Measurements from ENCODE around the gene BCL2L14. TPM values are rescaled to one million over a fixed set of nuclear protein-coding genes. Genes with fewer than 3 reads are reported as not detected.

BCL2L14 gene
- total and polyA plus RNA-seq, 2 of the 4 experiments (the other 2 are of a cell fraction), result not detected

DNA sequence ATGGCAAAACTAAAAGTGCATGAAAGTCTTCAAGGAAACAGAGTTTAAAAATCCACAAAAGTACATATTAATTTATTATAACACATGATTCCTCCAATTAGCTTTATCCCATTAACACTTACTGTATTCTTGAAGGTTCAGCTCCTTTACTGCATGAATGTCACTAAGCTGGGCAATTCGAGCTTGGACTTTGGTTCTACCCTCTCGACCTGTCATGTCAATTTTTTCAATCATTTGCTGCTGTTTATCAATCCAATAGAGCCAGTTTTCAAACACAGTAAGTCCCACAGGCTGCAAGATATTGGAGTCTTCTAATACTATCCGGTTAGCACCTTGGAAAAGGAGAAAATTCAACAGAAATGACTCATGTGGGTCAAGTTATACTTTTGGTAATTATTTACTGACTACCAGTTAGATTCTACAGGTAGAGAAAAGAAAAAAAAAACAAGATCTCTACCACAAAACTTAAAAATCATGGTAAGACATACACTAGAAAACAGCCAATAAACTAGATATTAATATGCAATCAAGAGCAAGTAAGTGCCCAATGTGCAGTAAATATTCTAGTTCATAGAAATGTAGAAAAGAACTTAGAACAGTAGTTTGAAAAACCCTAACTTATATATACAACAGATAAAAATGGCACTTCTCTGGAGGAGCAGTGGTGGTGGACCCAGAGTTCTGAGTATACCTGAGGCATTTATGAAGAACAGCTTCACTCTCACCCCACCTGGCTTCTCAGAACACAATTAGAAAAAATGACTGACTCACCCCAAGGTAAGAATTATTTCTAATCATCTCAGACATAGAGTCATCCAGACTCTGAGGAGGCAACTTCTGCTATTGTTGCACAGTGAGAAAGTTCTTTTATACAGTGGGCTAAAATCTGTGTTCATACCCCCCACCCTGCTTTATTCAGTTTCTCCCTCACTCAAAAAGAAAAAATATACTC is 67.7 kb downstream of the BCL2L14 start:
- ATAC-seq (ENCODE audit: low read depth), result no peak
- intact Hi-C loops (cut with micrococcal nuclease), result no loop called here
- POLR2A ChIA-PET (ENCODE audit: unreplicated experiment), result no interaction called here

More for the DNA sequence above, 67.7 kb downstream of the BCL2L14 start:
- Histone ChIP-seq H3K23ac (ENCODE audit: low read depth, low read length) (no peak overlapping the region), H3K9me3 (ENCODE audit: control insufficient read depth, insufficient read depth, low read length) (no peaks in the 10 kb centered on the region), H3K4me3 (ENCODE audit: insufficient read depth, low read depth, low read length) (no peak overlapping the region), H3K4me2 (ENCODE audit: low read depth, low read length) (no peak overlapping the region), H3K14ac (replicated peaks; ENCODE audit: low read depth, low read length) (no peak overlapping the region), H4K5ac (ENCODE audit: low read depth, low read length) (no peak overlapping the region), H3K9me1 (ENCODE audit: insufficient read depth, low read length) (no peaks in the 10 kb centered on the region; the same call in none of the 2 replicates), H2AFZ (replicated peaks; ENCODE audit: low read length, poor library complexity) (no peak overlapping the region), H2BK5ac (ENCODE audit: low read depth, low read length, poor library complexity, severe bottlenecking) (no peak overlapping the region), H3K9ac (ENCODE audit: low read depth, low read length) (no peak overlapping the region), H3K27ac (ENCODE audit: insufficient read depth, low read length) (no peak overlapping the region), H2BK120ac (ENCODE audit: low read depth, low read length) (no peak overlapping the region), H2BK20ac (ENCODE audit: low read depth, low read length) (no peak overlapping the region), H3K18ac (ENCODE audit: low read depth, low read length) (no peak overlapping the region), H4K8ac (ENCODE audit: low read depth in 2 of 2, low read length in 2 of 2) (no peak overlapping the region), H4K91ac (ENCODE audit: insufficient read depth, low read depth, low read length) (no peak overlapping the region), H3K79me1 (ENCODE audit: low read depth in 1 of 2, low read length in 2 of 2) (peaks cover 3% of the 10 kb centered on the region in 2 experiments; a peak in 3 of 4 replicates), H2BK15ac (ENCODE audit: low read depth, low read length) (no peak overlapping the region), H3K4ac (ENCODE audit: low read depth, low read length) (no peak overlapping the region), H3K36me3 (ENCODE audit: control insufficient read depth, insufficient read depth, low read length) (peaks cover 7% of the 10 kb centered on the region), H2AK5ac (ENCODE audit: low read depth, low read length) (no peak overlapping the region), H3K4me1 (ENCODE audit: control insufficient read depth, insufficient read depth, low read length) (no peaks in the 10 kb centered on the region), H3K56ac (ENCODE audit: extremely low read depth, insufficient read depth, low read length) (no peak overlapping the region), H3K27me3 (ENCODE audit: control insufficient read depth, insufficient read depth, low read length) (no peaks in the 10 kb centered on the region), H4K20me1 (ENCODE audit: insufficient read depth, low read length) (no peaks in the 10 kb centered on the region), H2AK9ac (replicated peaks; ENCODE audit: low read depth, low read length, poor library complexity) (no peak overlapping the region)
- CTCF ChIA-PET, result interaction anchor here (0.6 kb wide), 1 partner anchor 1534 kb away, joined by 4 read pairs; no protein-coding TSS in a partner anchor
- DNase-seq, result no peak
- dilution Hi-C loops (cut with HindIII; ENCODE audit: low sequenced_read_pairs, unreplicated experiment), result no loop called here
- no TSS peak for BruUV-seq (replicated peaks)
- in situ Hi-C loops (cut with MboI; ENCODE audit: low sequenced_read_pairs), result no loop called here
- TF ChIP-seq ELK1 (IDR thresholded peaks at IDR 0.05; ENCODE audit: borderline replicate concordance, low read depth, low read length), result no peak
- no peak for TF ChIP-seq MAFK (IDR thresholded peaks at IDR 0.05; ENCODE audit: low read depth, low read length)
- no peak for TF ChIP-seq CEBPB (IDR thresholded peaks at IDR 0.05; ENCODE audit: low read depth, low read length)
- WGBS, 2 experiments (ENCODE audit: extremely low coverage in 2 of 2, insufficient read length in 1 of 2), result no CpG with 5 or more reads among the region's 3 CpGs
